HepG2 (cell line): ENCODE results near the gene PRR36. TPM values are rescaled to one million over a fixed set of nuclear protein-coding genes. Genes with fewer than 3 reads are reported as not detected.
A peak's percentile ranks its signal among the peaks of the same experiment; 100 is the strongest.

ENCODE experiments used
- CENPX ChIP-seq: sonication (generic); formaldehyde crosslinking; IDR thresholded peaks from 2 replicates; pipeline ENCODE4 v1.9.0; 2021; ENCODE audit warnings: mild to moderate bottlenecking, missing genetic modification reagents, moderate library complexity
- DPF2 ChIP-seq: sonication (generic); formaldehyde crosslinking; IDR thresholded peaks from 2 replicates; pipeline ENCODE4 v1.4.0; 2020; ENCODE audit warnings: mild to moderate bottlenecking, low read depth, missing genetic modification reagents, borderline replicate concordance
- GABPB1 ChIP-seq: IDR thresholded peaks from 2 replicates; pipeline ENCODE4 v1.6.1; 2016; ENCODE audit warnings: mild to moderate bottlenecking, missing genetic modification reagents, moderate library complexity, missing compliant biosample characterization
- HMGA1 ChIP-seq: sonication (generic); formaldehyde crosslinking; conservative IDR thresholded peaks from 2 replicates; pipeline ENCODE4 v1.4.0; 2020; ENCODE audit warnings: missing genetic modification reagents
- IRX3 ChIP-seq: sonication (generic); formaldehyde crosslinking; IDR thresholded peaks from 2 replicates; pipeline ENCODE4 v1.8.1; 2023; ENCODE audit warnings: mild to moderate bottlenecking, low read depth, missing genetic modification reagents, borderline replicate concordance
- KLF11 ChIP-seq: IDR thresholded peaks from 2 replicates; pipeline ENCODE4 v1.6.1; 2016; ENCODE audit warnings: missing compliant biosample characterization
- MEF2D ChIP-seq: sonication (generic); formaldehyde crosslinking; IDR thresholded peaks from 2 replicates; pipeline ENCODE4 v1.5.1; 2020; ENCODE audit warnings: mild to moderate bottlenecking, missing genetic modification reagents
- MTA3 ChIP-seq: sonication (generic); formaldehyde crosslinking; IDR thresholded peaks from 2 replicates; pipeline ENCODE4 v1.4.0; 2020; ENCODE audit warnings: missing genetic modification reagents
- MTF2 ChIP-seq: sonication (generic); formaldehyde crosslinking; IDR thresholded peaks from 2 replicates; pipeline ENCODE4 v1.5.0; 2020; ENCODE audit warnings: missing genetic modification reagents, borderline replicate concordance
- NAIF1 ChIP-seq: sonication (generic); formaldehyde crosslinking; IDR thresholded peaks from 2 replicates; pipeline ENCODE4 v1.5.0; 2020; ENCODE audit warnings: mild to moderate bottlenecking, missing genetic modification reagents, borderline replicate concordance
- PHF20 ChIP-seq: sonication (generic); formaldehyde crosslinking; IDR thresholded peaks from 2 replicates; pipeline ENCODE4 v1.5.0; 2020; ENCODE audit warnings: mild to moderate bottlenecking, missing genetic modification reagents
- RELA ChIP-seq: sonication (generic); formaldehyde crosslinking; IDR thresholded peaks from 2 replicates; pipeline ENCODE4 v1.4.0; 2020; ENCODE audit warnings: missing genetic modification reagents
- RFX5 ChIP-seq: IDR thresholded peaks from 2 replicates; pipeline ENCODE4 v1.6.1; 2011; ENCODE audit warnings: low read depth, low read length, improper control_type of control experiment
- RORA ChIP-seq: sonication (generic); formaldehyde crosslinking; IDR thresholded peaks from 2 replicates; pipeline ENCODE4 v1.5.0; 2020; ENCODE audit warnings: mild to moderate bottlenecking, missing genetic modification reagents, moderate library complexity
- RXRB ChIP-seq: IDR thresholded peaks from 2 replicates; pipeline ENCODE4 v1.6.1; 2016; ENCODE audit warnings: borderline replicate concordance, missing genetic modification reagents, missing compliant biosample characterization
- ZNF230 ChIP-seq: sonication (generic); formaldehyde crosslinking; IDR thresholded peaks from 2 replicates; pipeline ENCODE4 v1.4.0; 2020; ENCODE audit warnings: mild to moderate bottlenecking, missing genetic modification reagents
- ZNF605 ChIP-seq: sonication (generic); formaldehyde crosslinking; IDR thresholded peaks from 2 replicates; pipeline ENCODE4 v1.8.0; 2022; ENCODE audit warnings: mild to moderate bottlenecking, missing genetic modification reagents
- ZNF678 ChIP-seq: sonication (generic); formaldehyde crosslinking; IDR thresholded peaks from 2 replicates; pipeline ENCODE4 v1.4.0; 2020; ENCODE audit warnings: mild to moderate bottlenecking, missing genetic modification reagents
- ZNF703 ChIP-seq: sonication (generic); formaldehyde crosslinking; IDR thresholded peaks from 2 replicates; pipeline ENCODE4 v1.5.1; 2020; ENCODE audit warnings: missing genetic modification reagents, mild to moderate bottlenecking, moderate library complexity, borderline replicate concordance
- ZNF792 ChIP-seq: IDR thresholded peaks from 2 replicates; pipeline ENCODE4 v1.6.1; 2016
- polyA plus RNA-seq, 8 experiments: library from polyadenylated mRNA; depleted of rRNA in 3 of 8; stranded (reverse) in 7 of 8; unstranded in 1 of 8; fragments of >200 nt; fragmentation: Illumina TruSeq in 4 of 8; extraction: Trizol in 4 of 8; gene quantifications; 2 replicates each; pipeline versions ENCODE4 v1.2.1 to v1.2.3, GENCODE V29; 2011 to 2016; ENCODE audit warnings: low read depth in 4 of 8, missing spikeins in 1 of 8, mixed read lengths in 1 of 8; ENCODE audit not compliant: insufficient read depth in 1 of 8
- total RNA-seq, 5 experiments: library from RNA; depleted of rRNA; stranded (reverse); fragments of >200 nt; fragmentation: Illumina TruSeq; extraction: Trizol; gene quantifications; 2 replicates each; pipeline ENCODE4 v1.2.3, GENCODE V29; 2016; ENCODE audit warnings: low read depth in 1 of 5
- TF ChIP-seq, protein P1 (sequence below): sonication (generic); formaldehyde crosslinking; IDR thresholded peaks from 2 replicates; pipeline ENCODE4 v1.8.0; 2022; ENCODE audit warnings: missing genetic modification reagents, low read depth, mild to moderate bottlenecking, borderline replicate concordance
- TF ChIP-seq, protein P2 (sequence below): IDR thresholded peaks from 2 replicates; pipeline ENCODE4 v1.6.1; 2016
- TF ChIP-seq, protein P3 (sequence below): sonication (generic); formaldehyde crosslinking; IDR thresholded peaks from 2 replicates; pipeline ENCODE4 v1.8.0; 2022; ENCODE audit warnings: missing genetic modification reagents, mild to moderate bottlenecking, inconsistent platforms, borderline replicate concordance
- TF ChIP-seq, protein P4 (sequence below): sonication (generic); formaldehyde crosslinking; conservative IDR thresholded peaks from 2 replicates; pipeline ENCODE4 v1.5.0; 2020; ENCODE audit warnings: missing genetic modification reagents

PRR36 gene
- total and polyA plus RNA-seq, 2 of the 13 experiments (the other 11 are each of a cell fraction or from before 2014, with no cell fraction given) = 0.07 to 0.17 TPM

DNA sequence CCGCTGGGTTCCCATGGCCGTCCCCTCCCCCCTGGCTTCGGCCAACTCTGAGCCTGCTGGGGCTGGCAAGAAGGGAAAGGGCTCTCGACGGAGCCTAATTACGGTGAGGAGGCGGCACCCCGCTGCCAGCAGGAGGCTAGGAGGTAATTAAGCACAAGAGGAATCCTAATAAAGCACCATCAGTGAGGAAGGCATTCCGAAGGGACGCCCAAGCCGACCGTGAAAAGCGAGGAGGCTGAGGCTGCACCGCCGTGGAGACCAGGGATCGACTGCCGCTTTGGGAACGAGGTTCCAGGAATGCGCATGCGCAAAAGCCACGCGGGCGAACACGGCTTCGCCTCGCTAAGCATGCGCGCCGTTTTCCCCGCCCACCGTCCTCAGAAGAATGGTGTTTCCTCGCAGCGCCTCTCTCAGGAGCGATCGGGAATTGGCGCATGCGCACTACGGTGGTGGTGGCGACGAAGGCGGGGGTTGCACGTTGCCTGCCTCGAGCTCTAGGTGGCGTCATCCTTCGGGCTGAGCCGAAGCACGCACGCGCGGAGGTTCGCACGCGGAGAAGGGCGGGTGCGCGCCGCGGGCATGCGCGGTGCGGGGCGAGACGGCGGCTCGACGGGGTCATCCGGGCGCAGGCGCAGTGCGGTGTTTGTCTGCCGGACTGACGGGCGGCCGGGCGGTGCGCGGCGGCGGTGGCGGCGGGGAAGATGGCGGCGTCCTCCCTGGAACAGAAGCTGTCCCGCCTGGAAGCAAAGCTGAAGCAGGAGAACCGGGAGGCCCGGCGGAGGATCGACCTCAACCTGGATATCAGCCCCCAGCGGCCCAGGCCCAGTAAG lies 29.3 kb upstream of the PRR36 start, which contains the start of gene MAP2K7 (continued):
- TF ChIP-seq ZNF230 (0 out of 2 replicates have a peak, but pooled peaks have one; percentile 71), MTF2 (CRISPR knock-in tag) (no peak), MEF2D (CRISPR knock-in tag) (peak; percentile 89), ZNF605 (peak; percentile 95), RXRB (peak; percentile 69; the same call in 1 of the 2 replicates), RFX5 (no peak), MTA3 (CRISPR knock-in tag) (no peak), CENPX (no peak), PHF20 (no peak), ZNF703 (CRISPR knock-in tag) (no peak), NAIF1 (CRISPR knock-in tag) (no peak), RORA (CRISPR knock-in tag) (no peak), ZNF792 (CRISPR knock-in tag) (peak; percentile 85), KLF11 (CRISPR knock-in tag) (no peak), RELA (CRISPR knock-in tag) (no peak), DPF2 (no peak; the same call in 1 of the 2 replicates), GABPB1 (CRISPR knock-in tag) (peak; percentile 78), HMGA1 (CRISPR knock-in tag) (no peak), IRX3 (CRISPR knock-in tag) (peak; percentile 27; the same call in 1 of the 2 replicates), ZNF678 (CRISPR knock-in tag) (no peak)
- TF ChIP-seq, protein P1, sequence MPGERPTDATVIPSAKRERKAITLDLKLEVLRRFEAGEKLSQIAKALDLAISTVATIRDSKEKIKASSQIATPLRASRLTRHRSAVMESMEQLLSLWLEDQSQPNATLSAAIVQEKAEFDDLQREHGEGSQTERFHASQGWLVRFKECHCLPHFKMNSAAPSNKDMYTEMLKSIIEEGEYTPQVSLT (CRISPR knock-in tag) = no peak; the same call in 1 of the 2 replicates
- TF ChIP-seq, protein P2, sequence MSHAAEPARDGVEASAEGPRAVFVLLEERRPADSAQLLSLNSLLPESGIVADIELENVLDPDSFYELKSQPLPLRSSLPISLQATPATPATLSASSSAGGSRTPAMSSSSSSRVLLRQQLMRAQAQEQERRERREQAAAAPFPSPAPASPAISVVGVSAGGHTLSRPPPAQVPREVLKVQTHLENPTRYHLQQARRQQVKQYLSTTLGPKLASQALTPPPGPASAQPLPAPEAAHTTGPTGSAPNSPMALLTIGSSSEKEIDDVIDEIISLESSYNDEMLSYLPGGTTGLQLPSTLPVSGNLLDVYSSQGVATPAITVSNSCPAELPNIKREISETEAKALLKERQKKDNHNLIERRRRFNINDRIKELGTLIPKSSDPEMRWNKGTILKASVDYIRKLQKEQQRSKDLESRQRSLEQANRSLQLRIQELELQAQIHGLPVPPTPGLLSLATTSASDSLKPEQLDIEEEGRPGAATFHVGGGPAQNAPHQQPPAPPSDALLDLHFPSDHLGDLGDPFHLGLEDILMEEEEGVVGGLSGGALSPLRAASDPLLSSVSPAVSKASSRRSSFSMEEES (CRISPR knock-in tag) = peak; percentile 91; the same call in 1 of the 2 replicates
- TF ChIP-seq, protein P3, sequence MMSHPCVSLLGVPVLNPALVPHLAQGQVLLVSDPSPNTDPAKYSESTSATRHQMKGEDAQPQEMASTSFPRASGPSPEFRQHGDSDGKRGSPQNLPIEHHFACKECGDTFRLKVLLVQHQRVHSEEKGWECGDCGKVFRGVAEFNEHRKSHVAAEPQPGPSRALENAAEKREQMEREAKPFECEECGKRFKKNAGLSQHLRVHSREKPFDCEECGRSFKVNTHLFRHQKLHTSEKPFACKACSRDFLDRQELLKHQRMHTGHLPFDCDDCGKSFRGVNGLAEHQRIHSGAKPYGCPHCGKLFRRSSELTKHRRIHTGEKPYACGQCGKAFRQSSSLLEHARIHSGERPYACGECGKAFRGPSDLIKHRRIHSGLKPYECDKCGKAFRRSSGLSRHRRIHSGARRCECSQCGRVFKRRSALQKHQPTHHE (CRISPR knock-in tag) = peak; percentile 74; the same call in 1 of the 2 replicates
- TF ChIP-seq, protein P4, sequence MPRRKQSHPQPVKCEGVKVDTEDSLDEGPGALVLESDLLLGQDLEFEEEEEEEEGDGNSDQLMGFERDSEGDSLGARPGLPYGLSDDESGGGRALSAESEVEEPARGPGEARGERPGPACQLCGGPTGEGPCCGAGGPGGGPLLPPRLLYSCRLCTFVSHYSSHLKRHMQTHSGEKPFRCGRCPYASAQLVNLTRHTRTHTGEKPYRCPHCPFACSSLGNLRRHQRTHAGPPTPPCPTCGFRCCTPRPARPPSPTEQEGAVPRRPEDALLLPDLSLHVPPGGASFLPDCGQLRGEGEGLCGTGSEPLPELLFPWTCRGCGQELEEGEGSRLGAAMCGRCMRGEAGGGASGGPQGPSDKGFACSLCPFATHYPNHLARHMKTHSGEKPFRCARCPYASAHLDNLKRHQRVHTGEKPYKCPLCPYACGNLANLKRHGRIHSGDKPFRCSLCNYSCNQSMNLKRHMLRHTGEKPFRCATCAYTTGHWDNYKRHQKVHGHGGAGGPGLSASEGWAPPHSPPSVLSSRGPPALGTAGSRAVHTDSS (CRISPR knock-in tag) = no peak
